OCI-LY1 (cell line): ENCODE data around the gene NEURL3.

Experiments
- CTCF ChIP-seq: fragments of 200-600 bp; sonication (generic), shearing (Covaris generic); IDR thresholded peaks from 2 replicates; pipeline ENCODE4 v1.5.1; 2017; ENCODE audit warnings: mild to moderate bottlenecking, antibody characterized with exemption, low read length, moderate library complexity, mixed read lengths
- EZH2 ChIP-seq: fragments of 200-600 bp; sonication (generic), shearing (Covaris generic); IDR thresholded peaks from 2 replicates; pipeline ENCODE4 v1.8.0; 2017; ENCODE audit warnings: borderline replicate concordance, mixed run types, mild to moderate bottlenecking, antibody characterized with exemption, low read length, moderate library complexity, mixed read lengths

DNA sequence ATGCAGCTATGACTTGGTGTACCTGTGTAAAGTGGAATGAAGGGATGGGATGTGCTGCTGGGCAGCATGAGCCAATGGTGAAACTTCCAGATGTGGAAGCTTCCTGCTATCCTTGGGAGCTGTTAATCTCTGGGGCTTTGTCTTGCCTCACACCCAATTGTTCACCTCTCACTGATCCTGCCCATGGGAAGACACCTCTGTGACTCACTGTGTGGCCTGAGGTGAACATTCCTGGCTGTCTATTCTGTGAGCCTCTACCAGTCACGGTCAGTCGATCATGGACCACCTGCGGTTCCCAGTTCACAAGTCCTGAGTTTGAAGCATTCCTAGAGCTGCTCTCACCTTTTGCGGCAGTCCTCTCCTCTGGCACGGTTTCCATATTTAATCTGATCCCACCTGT is 12.1 kb downstream of the NEURL3 start:
- no peak for TF ChIP-seq CTCF
- TF ChIP-seq EZH2, result no peak
